Activated T-cell treated with anti-CD3 and anti-CD28 coated beads, Interleukin-2, amount 50 U/mL, for 24 hours (primary cell): ENCODE measurements around the gene PLCXD3.
"Not testable (repeated sequence)": the region's sequence is repeated elsewhere in the genome, so short reads cannot be mapped to it uniquely, and the experiment has no call there.

Source experiments
- DNase-seq: peaks from one replicate; pipeline ENCODE4 v3.0.0-alpha.2; 2020
- H3K27ac Mint-ChIP-seq: 2 replicates; pipeline ENCODE4 v1.8.0; 2020; ENCODE audit warnings: mild to moderate bottlenecking, mixed read lengths
- H3K27me3 Mint-ChIP-seq: 2 replicates; pipeline ENCODE4 v1.8.0; 2020; ENCODE audit warnings: mixed read lengths
- H3K36me3 Mint-ChIP-seq: 2 replicates; pipeline ENCODE4 v1.8.0; 2020; ENCODE audit warnings: low read depth, mixed read lengths
- H3K4me1 Mint-ChIP-seq: 2 replicates; pipeline ENCODE4 v1.8.0; 2020; ENCODE audit warnings: low read depth, mixed read lengths
- H3K4me3 Mint-ChIP-seq: 2 replicates; pipeline ENCODE4 v1.8.0; 2020; ENCODE audit warnings: mild to moderate bottlenecking, moderate library complexity, mixed read lengths
- H3K9me3 Mint-ChIP-seq: 2 replicates; pipeline ENCODE4 v1.8.0; 2020; ENCODE audit warnings: mixed read lengths

Gene PLCXD3

DNA sequence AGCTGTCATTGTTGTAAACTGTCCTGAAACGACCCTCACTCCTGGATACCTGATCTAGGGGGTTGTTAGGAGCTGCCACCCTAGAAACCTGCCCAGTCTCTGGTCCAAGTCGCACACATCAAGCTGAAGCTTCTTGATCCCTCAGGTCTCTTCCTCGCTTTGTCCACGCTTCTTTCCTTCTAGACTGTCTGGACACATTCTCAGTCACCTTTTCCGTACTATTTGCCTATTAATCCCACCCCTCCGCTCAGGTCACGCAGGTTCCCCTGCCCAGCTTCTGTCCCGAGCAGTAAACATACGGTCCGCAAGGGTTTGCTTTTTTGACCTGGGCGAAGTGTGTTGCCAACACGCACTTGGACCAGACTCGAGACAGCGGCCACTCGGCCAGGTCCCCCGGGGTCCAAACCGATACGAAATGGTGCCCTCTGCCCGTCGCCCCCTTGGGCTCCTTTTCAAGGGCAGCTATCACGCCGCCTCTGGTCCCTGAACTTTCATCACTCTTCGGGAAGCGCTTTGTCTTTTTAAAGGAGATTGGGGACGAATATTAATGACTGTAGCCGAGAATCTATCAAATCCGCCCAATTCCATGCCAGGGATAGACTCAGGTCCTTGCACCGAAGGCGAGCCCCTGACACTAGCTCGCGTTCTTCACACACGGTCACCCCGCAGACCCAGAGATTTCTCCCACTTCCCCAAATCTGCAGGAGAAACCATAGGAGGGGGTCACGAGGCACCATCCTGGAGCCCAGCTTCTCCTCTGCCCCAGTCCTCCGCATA lies 814 bp downstream of the PLCXD3 start:
- Mint-ChIP-seq H3K4me3 (no peak overlapping the region), H3K36me3 (no peaks in the 10 kb centered on the region), H3K4me1 (peaks cover 1% of the 10 kb centered on the region), H3K27me3 (peaks cover 37% of the 10 kb centered on the region), H3K27ac (no peak overlapping the region), H3K9me3 (no peaks in the 10 kb centered on the region)
- DNase-seq = no peak

DNA sequence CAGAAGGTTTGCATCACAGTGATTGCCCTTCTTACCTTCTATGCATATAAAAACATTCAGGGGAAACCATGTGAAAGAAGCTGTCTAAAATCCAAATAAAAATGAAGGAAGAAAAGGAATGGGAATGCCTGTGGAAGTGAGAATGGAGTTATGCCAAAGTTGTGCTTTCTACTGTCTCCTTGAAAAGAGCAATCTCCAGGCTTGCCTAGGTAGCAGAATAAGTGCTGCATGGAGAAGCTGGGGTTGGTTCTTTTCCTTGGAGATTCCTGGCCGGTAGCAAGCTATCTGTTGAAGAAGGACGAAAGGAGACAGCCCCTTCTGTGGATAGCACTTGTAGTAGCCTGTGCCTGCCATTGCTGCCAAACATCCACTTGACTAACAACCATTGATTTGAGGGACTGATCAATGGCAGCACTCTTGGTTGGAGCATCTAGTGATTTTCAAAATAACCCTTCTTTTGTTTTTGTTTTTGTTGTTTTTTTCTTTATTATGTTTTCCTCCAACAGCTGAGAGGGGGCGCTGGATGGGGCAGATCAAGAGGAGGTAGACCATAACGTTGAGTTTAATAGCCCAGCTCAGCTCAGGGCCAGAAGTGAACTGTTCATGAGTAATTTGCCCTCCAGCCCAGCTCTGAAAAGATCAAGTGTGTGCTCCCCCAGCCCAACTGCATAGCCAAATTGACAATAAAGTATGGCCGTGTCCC lies 1.6 kb downstream of the PLCXD3 start:
- H3K4me3 Mint-ChIP-seq = no peak overlapping the region
- DNase-seq = no peak
- H3K27me3 Mint-ChIP-seq = peaks cover 37% of the 10 kb centered on the region
- H3K27ac Mint-ChIP-seq = no peak overlapping the region
- no peaks in the 10 kb centered on the region for H3K36me3 Mint-ChIP-seq
- peaks cover 1% of the 10 kb centered on the region for H3K4me1 Mint-ChIP-seq
- H3K9me3 Mint-ChIP-seq = no peaks in the 10 kb centered on the region

DNA sequence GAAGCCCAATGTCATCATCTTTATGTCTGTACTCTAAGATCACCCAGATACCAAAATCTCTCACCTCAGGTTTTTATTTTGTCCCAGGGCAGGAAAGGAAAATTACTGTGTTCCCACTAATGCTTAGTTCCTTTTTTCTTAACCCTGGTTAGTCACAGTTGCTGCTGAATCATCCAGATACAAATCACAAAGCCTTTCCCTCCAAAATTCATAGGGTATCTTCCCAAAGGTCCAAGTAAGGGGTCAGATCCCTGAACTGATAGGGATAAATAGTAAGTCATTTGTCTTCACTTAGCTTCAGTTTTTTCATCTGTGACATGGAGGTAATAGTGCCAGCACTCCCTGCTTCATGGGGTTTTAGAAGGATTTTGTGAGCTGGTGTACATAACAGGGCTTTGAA lies 2.2 kb downstream of the PLCXD3 start:
- Mint-ChIP-seq H3K4me1 (peaks cover 1% of the 10 kb centered on the region), H3K27me3 (peaks cover 37% of the 10 kb centered on the region), H3K4me3 (no peak overlapping the region), H3K9me3 (no peaks in the 10 kb centered on the region), H3K27ac (no peak overlapping the region), H3K36me3 (no peaks in the 10 kb centered on the region)
- DNase-seq = no peak

- Mint-ChIP-seq H3K9me3 (no peaks in the 10 kb centered on the region), H3K4me1 (peaks cover 1% of the 10 kb centered on the region), H3K4me3 (no peak overlapping the region), H3K36me3 (no peaks in the 10 kb centered on the region), H3K27me3 (peaks cover 37% of the 10 kb centered on the region), H3K27ac (no peak overlapping the region)
- no peak for DNase-seq
These were observed 2.9 kb downstream of the PLCXD3 start for GRCh38 chr5:41507501-41507900.

DNA sequence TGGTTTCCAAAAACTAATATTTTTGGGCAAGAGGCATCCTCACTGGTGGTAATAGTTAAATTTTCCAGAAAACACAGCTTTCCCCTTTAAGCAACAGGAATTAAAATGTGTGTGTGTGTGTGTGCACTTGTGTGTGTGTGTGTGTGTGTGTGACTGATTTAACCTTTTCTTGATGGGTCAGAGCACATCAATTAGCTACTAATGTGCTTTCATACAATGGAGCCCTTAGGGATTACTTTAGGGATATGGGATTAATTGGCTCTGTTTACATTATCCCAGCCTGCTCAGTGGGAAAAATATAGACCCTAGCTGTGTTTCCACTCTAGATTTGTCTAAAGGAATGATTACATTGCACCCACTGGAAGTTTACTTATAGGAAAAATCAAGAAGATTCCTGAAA lies 6.5 kb downstream of the PLCXD3 start:
- no peak for DNase-seq
- Mint-ChIP-seq H3K9me3 (no peaks in the 10 kb centered on the region), H3K4me3 (no peak overlapping the region), H3K27me3 (peaks cover 7% of the 10 kb centered on the region), H3K4me1 (no peaks in the 10 kb centered on the region), H3K36me3 (no peaks in the 10 kb centered on the region), H3K27ac (no peak overlapping the region)

- H3K9me3 Mint-ChIP-seq = no peaks in the 10 kb centered on the region
- peaks cover 1% of the 10 kb centered on the region for H3K27me3 Mint-ChIP-seq
- no peak overlapping the region for H3K27ac Mint-ChIP-seq
- H3K36me3 Mint-ChIP-seq = no peaks in the 10 kb centered on the region
- no peak for DNase-seq
- H3K4me3 Mint-ChIP-seq = no peak overlapping the region
- no peaks in the 10 kb centered on the region for H3K4me1 Mint-ChIP-seq
These were observed 7.1 kb downstream of the PLCXD3 start for GRCh38 chr5:41503310-41503709.

DNA sequence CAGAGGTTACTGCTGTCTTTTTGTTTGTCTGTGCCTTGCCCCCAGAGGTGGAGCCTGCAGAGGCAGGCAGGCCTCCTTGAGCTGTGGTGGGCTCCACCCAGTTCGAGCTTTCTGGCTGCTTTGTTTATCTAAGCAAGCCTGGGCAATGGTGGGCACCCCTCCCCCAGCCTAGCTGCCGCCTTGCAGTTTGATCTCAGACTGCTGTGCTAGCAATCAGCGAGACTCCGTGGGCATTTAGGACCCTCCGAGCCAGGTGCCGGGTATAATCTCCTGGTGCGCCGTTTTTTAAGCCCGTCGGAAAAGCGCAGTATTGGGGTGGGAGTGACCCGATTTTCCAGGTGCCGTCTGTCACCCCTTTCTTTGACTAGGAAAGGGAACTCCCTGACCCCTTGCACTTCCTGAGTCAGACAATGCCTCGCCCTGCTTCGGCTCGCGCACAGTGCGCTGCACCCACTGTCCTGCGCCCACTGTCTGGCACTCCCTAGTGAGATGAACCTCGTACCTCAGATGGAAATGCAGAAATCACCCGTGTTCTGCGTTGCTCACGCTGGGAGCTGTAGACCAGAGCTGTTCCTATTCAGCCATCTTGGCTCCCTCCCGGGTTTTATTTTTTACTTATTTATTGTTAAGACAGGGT lies 16.8 kb downstream of the PLCXD3 start:
- DNase-seq, H3K4me3 Mint-ChIP-seq, H3K4me1 Mint-ChIP-seq, H3K9me3 Mint-ChIP-seq, H3K27me3 Mint-ChIP-seq, H3K27ac Mint-ChIP-seq, H3K36me3 Mint-ChIP-seq: not testable (repeated sequence)

- H3K4me1 Mint-ChIP-seq = no peaks in the 10 kb centered on the region
- H3K4me3 Mint-ChIP-seq = no peak overlapping the region
- DNase-seq = no peak
- H3K9me3 Mint-ChIP-seq = no peaks in the 10 kb centered on the region
- no peak overlapping the region for H3K27ac Mint-ChIP-seq
- H3K36me3 Mint-ChIP-seq = no peaks in the 10 kb centered on the region
- no peaks in the 10 kb centered on the region for H3K27me3 Mint-ChIP-seq
These were observed 24.9 kb downstream of the PLCXD3 start for GRCh38 chr5:41485533-41485932.

- Mint-ChIP-seq H3K27me3 (no peaks in the 10 kb centered on the region), H3K36me3 (no peaks in the 10 kb centered on the region), H3K4me1 (no peaks in the 10 kb centered on the region), H3K4me3 (no peak overlapping the region), H3K9me3 (peaks cover 5% of the 10 kb centered on the region), H3K27ac (no peak overlapping the region)
- no peak for DNase-seq
These were observed 27.7 kb downstream of the PLCXD3 start for GRCh38 chr5:41482715-41483114.

DNA sequence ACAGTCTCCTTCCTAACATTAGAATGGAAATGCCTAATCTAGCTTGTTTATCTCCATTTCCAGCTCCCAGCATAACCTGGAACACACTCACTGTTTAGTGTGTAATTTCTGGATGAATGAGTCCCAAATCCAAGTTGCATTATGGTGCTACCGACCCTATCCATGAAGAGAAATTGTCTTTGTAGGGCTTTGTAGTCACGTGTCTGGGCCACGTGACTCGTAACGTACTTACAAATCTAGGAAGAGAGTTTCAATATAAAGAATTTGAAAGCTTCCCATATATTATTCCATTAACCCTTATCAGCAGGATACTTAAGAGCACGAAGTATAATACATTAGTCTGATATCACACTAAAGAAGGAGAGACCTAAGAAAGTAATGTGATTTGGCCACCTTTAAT lies 28.2 kb downstream of the PLCXD3 start:
- no peaks in the 10 kb centered on the region for H3K27me3 Mint-ChIP-seq
- no peak overlapping the region for H3K27ac Mint-ChIP-seq
- DNase-seq = no peak
- no peaks in the 10 kb centered on the region for H3K36me3 Mint-ChIP-seq
- H3K4me3 Mint-ChIP-seq = no peak overlapping the region
- H3K4me1 Mint-ChIP-seq = no peaks in the 10 kb centered on the region
- H3K9me3 Mint-ChIP-seq = peaks cover 5% of the 10 kb centered on the region

- H3K27ac Mint-ChIP-seq, H3K27me3 Mint-ChIP-seq, H3K4me1 Mint-ChIP-seq, DNase-seq, H3K4me3 Mint-ChIP-seq, H3K36me3 Mint-ChIP-seq: not testable (repeated sequence)
- peaks cover 32% of the 10 kb centered on the region for H3K9me3 Mint-ChIP-seq
These were observed 38.7 kb downstream of the PLCXD3 start for GRCh38 chr5:41471571-41472208.

- Mint-ChIP-seq H3K9me3 (peaks cover 7% of the 10 kb centered on the region), H3K4me1 (no peaks in the 10 kb centered on the region), H3K27ac (no peak overlapping the region), H3K36me3 (no peaks in the 10 kb centered on the region), H3K27me3 (no peaks in the 10 kb centered on the region), H3K4me3 (no peak overlapping the region)
- no peak for DNase-seq
These were observed 44.8 kb downstream of the PLCXD3 start for GRCh38 chr5:41465493-41466171.

- H3K36me3 Mint-ChIP-seq = no peaks in the 10 kb centered on the region
- no peak overlapping the region for H3K27ac Mint-ChIP-seq
- H3K4me3 Mint-ChIP-seq = no peak overlapping the region
- no peaks in the 10 kb centered on the region for H3K4me1 Mint-ChIP-seq
- no peaks in the 10 kb centered on the region for H3K27me3 Mint-ChIP-seq
- DNase-seq = no peak
- no peaks in the 10 kb centered on the region for H3K9me3 Mint-ChIP-seq
These were observed 50.8 kb downstream of the PLCXD3 start for GRCh38 chr5:41459557-41459956.

DNA sequence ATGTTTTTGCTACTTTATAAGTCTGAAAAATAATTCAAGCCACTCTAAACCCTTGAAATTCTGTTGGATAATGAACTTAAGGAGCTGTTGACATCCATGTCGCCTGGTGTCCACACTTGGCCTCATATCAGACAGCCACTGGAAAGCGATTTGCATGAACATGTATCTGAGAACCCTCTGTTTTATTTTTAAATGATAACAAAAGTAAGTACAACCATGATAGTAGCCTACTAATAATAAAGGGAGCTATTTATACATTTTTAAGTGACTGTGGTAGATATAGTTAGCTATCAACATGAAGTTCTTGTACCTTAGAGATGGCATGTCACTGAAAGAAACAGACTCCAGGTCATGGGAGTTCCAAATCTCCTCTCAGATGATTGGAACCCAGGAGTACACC lies 53.3 kb downstream of the PLCXD3 start:
- Mint-ChIP-seq H3K9me3 (no peaks in the 10 kb centered on the region), H3K27ac (no peak overlapping the region), H3K36me3 (no peaks in the 10 kb centered on the region), H3K4me1 (no peaks in the 10 kb centered on the region), H3K4me3 (no peak overlapping the region), H3K27me3 (no peaks in the 10 kb centered on the region)
- DNase-seq = no peak
